IPS-18c (cell line): Measurements from ENCODE around the gene REC114.

ENCODE experiments used
- H3K4me3 ChIP-seq: 2 replicates; pipeline ENCODE4 v1.7.0; 2013; ENCODE audit warnings: low read depth, mild to moderate bottlenecking, low read length, moderate library complexity; ENCODE audit not compliant: insufficient read depth
- H3K9me3 ChIP-seq: one replicate; pipeline ENCODE4 v1.6.1; 2013; ENCODE audit warnings: mild to moderate bottlenecking, low read length, moderate library complexity; ENCODE audit not compliant: control insufficient read depth, insufficient read depth

The REC114 gene

DNA sequence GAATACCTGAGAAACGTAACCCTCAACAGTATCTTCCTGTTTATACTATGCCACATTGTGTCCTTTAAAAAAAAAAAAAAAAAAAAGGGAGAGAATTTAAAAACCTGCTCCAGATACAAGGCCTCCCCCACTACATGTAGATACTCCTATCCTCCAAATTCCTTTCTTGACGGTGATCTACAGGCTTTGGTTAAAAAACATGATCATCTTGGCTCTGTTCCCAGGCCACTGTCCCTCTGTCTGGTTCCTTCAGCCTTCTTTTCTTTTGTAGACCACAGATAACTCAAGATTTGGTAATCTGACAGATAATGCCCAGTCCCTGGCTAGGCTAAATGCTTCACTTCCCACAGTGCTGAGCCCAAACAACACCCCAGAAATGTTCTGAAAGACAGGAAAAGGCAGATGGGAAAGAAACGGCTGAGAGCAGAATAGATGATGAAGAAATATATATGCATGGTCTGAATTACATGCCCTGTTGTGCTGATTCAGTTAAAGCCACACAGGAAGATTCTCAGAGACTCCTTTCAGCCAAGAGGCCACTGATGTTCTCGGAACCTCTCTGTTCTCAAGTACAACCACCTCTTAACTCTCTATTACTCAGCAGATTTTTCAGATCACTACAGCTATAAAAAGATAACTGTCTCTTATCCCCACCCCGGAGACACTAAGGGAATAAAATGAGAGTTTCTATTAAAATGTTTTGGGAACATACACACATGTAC is 141.9 kb downstream of the REC114 start:
- no peak overlapping the region for H3K4me3 ChIP-seq
- no peaks in the 10 kb centered on the region for H3K9me3 ChIP-seq

DNA sequence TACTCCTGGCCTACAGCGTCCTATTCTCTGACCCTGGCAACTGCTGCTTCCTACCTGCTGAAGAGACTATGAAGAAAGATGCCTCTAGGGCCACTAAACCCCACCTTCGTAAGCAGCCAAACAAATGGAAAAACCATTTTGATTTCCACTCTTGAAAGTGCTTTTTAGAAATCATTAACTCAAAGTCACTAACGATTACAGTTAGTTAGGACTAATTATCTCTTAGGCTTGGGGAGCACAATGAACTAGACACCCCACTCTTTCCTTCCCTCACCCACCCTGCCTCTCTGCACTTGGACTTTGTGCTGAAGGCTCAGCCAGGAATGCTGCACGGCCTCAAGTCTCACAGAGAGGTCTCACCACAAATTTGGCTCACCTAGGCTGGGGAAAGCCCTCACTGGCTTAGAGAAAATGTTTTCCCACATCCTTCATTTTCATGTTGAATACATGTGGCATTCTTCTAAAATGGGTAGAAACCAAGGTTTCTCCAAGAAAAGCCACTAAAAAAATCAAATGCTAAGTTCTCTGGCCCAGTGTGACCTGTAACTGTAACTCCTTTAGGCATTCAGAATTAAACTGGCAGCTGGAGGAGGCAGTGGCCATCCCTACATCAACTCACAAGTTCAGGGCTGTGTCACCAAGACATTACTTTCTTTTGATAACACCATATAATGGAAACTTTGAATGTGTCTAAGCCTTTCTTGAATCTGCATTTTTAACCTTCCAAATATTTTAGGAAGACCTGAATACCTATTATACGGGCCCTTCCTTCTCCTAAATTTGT is 143.1 kb downstream of the REC114 start:
- Histone ChIP-seq H3K4me3 (no peak overlapping the region), H3K9me3 (no peaks in the 10 kb centered on the region)

DNA sequence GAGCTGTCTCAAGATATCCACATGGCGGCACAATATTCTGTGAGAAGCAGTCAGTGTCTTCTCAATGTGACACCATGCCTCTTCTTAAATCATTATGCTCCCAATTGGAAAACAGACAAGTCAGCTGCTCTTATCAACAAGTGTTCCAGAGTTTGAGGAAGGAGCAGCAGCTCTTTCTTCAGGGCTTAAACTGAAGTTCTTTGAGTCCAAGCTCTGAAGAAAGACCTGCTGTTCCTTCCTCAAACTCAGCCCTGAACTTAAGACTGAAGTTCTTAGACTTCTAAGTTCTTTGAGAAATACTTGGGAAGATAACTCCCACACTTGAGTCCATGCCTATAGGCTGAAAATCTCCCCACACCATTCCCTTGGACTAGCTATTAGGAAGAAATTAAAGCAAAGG is 146.8 kb downstream of the REC114 start:
- H3K9me3 ChIP-seq: no peaks in the 10 kb centered on the region
- no peak overlapping the region for H3K4me3 ChIP-seq

DNA sequence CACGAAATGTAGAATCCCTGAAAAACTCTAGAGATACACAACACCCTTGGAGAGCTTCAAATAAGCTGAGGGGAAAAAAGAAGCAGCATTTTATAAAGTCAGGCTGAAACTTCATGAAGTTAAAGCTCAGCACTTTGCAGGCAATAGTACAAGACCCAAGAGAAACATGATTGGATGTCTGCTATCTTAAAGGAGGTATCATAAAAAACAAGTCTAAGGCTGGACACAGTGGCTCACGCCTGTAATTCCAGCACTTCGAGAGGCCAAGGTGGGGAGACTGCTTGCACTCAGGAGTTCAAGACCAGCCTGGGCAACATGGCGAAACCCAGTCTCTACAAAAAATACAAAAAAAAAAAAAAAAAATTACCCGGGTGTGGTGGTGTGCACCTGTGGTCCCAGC is 147.3 kb downstream of the REC114 start:
- Histone ChIP-seq H3K4me3 (no peak overlapping the region), H3K9me3 (no peaks in the 10 kb centered on the region)

DNA sequence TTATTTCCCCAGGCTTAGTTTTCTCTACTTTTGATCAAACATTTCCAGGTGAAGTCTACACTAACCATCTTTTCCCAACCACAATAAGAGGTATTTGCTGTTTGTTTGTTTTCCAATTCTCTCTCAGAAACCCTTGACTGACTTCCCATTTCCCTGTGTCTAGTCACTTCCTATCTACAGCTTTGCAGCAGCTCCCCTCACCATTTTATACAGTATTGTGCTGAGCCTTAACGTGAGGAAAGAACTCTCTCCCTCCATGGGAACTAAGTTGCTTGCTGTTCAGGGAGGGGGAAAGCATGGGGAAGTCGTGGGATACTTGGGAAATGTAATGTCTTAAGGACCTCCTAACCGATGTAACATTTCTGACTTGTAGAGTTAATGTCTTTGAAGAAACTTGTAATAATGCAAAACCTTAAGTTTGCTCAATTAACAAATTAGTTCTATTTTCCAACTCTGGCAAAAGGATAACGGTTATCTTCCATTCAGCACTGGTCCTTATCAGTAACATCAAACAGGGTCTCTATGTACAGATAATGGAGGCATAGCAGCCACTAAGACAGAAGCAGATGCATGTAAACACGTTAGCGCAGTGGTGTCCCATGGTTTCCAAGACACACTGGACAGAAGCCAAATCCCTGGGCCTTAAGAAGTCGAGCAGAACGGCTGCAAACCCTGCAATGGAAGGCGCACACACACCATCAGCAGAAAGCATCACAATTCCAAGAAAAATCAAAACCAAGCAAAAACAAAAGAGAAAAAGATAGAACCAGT is 150.5 kb downstream of the REC114 start:
- no peaks in the 10 kb centered on the region for H3K9me3 ChIP-seq

DNA sequence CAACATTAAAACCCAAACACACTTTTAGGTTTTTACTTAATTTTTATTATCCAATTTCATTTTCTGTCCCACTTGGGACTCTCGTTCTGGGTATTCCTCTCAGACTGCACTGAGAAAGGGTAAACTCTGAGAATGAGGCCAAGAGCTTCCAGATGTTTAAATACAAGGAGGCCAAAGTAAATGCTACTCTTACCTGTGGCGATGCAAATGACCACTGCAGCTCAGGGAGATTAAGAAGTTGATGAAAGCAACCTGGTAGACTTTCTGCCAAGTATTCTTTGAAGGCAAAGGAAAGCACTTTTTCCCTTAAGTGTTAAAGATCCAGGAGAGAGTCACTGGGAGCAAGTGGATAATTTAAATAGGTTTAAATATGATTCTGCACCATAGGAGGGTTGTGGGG is 151.1 kb downstream of the REC114 start:
- Histone ChIP-seq H3K9me3 (no peaks in the 10 kb centered on the region), H3K4me3 (no peak overlapping the region)

More for the DNA sequence above, 150.5 kb downstream of the REC114 start:
- H3K4me3 ChIP-seq: no peak overlapping the region

DNA sequence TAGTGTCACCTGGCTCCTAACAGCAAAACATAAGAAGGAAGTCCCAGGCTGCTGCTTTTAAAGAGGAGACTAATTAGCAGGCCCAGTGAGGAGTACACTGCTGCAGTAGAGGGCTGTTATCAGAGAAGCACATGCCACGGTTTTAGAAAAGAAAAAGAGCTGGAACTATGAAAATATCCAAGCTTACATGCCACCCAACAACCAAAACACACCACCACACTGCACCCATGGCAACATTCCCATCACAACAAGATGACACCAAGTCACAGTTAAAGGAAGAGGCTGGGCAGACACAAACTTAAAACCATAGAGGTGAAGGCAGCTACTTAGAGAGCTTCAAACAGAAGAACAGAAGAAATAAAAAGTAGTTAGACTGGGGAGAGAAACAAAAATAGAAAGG is 153.2 kb downstream of the REC114 start:
- no peaks in the 10 kb centered on the region for H3K9me3 ChIP-seq
- H3K4me3 ChIP-seq: no peak overlapping the region

DNA sequence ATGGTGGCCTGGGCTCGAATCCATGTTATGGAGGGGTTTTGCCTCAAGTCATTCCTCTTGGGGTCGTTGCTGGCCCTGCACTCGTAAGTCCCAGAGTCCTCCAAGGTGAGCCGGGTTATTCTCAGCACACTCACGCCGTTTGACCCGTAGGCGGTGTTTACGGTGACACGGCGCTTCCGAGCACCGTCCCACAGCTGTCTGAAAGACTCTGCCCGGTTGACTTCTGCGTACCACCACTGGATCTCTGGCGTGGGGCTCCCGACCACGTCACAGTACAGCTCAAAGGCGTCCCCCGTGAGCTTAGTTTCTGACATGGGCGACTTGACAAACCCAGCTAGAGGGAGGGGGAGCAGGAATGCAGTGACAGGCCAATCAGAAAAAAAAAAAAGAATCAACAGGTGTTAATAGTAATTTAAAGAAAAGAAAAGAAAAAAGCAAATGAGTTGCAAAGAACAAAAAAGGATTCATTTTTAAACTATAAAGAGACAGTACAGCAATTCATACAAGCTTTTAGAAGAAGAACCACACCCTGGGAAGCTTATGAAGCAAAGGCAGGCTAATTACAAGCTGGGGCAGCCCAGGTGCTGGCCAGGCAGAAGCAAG is 154.2 kb downstream of the REC114 start:
- Histone ChIP-seq H3K4me3 (no peak overlapping the region), H3K9me3 (no peaks in the 10 kb centered on the region)

DNA sequence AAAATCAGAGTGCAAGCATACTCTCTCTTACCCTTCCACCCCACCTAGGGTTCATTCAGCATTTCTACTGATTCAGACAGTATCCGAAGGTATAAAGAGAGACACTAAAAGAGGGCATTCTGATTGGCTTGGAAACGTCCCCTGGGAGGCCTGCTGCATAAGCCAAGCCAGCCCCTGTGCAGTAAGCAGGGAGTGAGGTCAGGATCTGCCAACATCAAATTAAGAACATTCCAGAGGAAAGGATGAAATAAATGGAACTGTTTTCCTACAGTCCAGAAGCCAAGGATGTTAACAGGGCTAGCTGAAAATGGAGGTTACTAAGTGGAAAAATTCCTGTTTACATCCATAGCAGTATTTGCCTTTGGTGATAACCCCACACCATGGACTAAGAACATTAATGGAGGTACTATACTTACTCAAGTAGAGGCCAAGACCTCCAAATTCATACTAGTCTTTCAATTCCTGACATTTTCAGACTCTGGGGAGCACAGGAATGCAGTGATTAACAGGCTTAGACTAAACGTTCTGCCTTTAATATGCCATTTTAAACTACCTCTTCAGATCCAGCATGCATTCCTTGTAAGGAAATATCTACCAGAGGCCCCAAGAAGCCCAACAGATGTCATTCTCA is 155.7 kb downstream of the REC114 start:
- Histone ChIP-seq H3K4me3 (no peak overlapping the region), H3K9me3 (no peaks in the 10 kb centered on the region)

DNA sequence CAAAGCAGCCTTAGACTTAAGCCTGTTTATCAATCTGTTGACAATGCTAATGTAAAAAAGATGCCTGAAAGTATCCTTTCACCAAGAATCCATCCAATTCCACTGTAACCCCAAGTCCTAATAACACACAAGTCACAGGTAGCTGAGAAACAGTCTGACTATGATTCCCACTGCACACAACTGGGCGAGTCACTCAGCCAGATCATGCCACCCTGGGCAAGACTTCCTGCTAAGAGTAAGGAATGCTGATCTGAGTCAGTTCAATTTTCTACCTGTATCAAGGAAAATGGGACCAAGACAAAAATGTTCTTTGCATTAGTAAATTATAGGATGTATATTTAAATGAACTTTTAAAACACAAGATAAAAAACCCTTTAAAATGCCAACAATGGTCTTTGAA is 157.0 kb downstream of the REC114 start:
- no peak overlapping the region for H3K4me3 ChIP-seq
- H3K9me3 ChIP-seq: no peaks in the 10 kb centered on the region

DNA sequence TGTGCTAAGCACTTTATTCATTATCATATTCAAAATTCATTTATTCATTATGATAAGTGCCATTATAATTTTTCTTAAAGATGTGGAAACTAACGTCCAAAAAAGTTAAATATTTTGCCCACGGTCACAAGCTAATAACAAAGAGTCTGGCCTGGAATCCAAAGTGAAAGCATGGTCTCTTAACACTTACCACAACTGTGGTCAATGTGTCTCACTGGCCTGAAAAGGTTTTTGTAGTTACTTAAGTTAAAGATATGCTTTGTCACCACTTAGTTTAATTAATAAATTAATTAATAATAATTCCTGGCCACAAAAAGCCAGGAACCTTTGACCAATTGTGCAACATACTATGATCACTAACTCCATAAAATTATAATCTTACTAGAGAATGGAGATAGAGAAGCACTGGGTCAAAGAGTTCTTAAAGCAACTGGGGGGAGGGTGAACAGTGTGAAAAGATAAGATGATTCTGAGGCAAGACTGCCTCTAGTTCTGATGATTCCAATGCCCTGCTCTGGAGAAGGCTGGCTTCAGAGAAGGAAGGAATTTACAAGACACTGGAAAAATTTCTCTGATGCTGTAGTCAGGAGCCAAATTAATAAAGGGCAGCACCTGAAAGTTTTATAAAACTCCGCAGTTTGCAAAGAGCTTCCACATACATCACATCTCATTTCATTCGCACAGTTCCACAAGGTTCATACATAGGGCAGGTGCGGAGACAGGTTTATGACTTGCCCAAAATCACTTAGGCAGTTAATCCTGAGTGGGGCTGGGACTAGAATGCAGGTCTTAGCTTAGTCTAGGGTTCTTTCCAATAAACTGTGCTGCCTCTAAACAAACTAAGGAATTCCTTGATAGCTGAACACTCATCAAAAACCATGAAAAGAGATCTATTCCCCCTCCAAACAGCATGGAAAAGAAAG is 157.7 kb downstream of the REC114 start:
- Histone ChIP-seq H3K4me3 (no peak overlapping the region), H3K9me3 (no peaks in the 10 kb centered on the region)

DNA sequence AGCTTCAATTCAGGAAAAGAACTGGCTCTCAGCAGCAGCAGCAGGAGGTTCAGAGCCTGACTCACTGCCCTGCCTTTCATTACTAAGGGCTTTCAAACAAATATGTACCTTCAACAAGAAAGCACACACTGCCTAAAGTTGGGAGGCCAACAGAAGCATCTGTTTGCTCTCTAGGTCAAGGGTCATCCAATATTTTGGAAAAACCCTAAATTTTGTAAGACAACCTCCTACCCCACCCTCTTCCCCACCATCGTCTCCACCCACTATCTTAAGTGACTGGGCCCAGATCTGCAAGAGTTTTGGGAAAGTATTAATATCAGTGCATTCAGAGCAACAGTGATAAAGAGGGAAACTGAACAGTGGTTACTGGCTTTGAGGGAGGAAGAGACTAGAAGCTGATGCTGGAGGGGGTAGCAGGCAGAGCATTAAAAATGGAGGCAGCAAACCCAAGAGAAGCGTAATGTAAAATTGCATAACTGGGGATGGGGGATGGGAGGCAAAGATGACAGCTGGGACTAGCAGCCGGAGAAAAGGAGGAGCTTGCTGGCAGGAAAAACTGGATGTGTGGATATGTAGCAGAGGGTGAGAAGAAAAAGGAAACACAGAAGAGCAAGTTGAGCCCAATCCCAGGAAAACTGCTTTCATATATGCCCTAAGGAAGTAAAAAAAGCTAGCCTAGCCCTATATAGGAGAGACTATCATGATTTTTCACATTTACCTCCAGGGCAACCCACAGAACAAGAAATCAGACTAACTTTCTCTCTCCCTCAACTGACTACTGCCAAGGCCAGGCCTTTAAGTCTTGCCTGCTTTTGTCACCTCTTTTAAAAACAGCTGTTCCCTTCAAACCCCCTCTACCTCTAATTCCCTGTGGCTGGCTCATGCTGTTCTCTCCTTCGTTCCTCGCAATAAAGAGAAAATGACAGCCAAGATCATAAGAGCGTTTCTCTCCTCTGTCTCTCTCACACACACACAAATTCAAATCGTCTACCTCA is 158.8 kb downstream of the REC114 start:
- H3K4me3 ChIP-seq: no peak overlapping the region
- no peaks in the 10 kb centered on the region for H3K9me3 ChIP-seq

DNA sequence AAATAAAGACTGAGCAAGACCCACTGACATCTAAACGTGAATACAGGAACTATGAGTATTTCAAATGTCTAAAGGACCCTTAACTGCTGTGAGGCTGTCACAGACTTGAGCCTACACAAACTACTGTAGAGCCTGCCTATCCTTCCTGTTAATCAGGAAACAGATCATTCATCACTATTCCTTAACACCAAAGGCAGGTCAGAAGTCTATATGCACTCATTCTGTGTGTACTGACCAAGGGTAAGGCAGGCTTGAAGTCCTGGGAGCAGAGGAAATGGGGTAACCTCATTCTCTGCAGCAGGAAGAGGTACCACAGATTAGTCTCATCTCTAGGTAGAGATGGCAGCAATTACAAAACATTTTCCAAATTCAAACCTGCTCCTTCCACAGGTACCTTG is 159.5 kb downstream of the REC114 start:
- H3K4me3 ChIP-seq: no peak overlapping the region
- no peaks in the 10 kb centered on the region for H3K9me3 ChIP-seq

DNA sequence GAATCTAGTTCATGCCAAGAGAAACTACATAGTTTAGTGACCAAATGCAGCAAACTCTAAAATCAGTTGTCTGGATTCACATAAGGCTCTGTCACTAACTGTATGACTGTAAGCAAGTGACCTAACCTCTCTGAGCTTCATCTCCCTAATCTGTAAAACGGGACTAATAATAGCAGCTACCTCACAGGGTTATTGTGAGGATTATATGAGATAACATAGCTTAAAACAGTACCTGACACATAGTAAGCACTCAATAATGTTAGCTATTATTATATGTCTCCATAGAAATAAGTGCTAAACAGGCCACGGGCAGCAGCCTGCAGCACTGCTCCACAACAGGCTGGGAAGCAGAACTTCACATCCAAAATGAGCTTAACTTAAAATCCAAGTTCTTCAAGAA is 160.0 kb downstream of the REC114 start:
- Histone ChIP-seq H3K9me3 (no peaks in the 10 kb centered on the region), H3K4me3 (no peak overlapping the region)

DNA sequence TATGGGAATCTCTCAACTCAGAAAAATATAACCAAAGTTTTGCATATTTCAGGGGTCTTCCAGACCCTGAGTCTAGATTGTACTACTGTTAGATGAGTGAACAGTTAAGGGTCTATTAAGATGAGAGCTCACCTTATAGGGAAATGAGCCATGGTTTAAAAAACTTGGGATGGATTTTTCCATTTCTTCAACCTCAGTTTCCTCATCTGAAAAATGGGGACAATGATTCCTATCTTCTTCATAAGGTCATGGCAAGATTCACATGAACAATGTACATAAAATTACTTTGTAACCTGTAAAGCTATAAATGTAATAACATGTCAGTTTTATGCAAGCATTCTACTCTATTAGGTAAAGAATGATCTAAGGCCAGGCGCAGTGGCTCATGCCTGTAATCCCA is 161.5 kb downstream of the REC114 start:
- Histone ChIP-seq H3K4me3 (no peak overlapping the region), H3K9me3 (no peaks in the 10 kb centered on the region)
